OCI-M1 (cell line): Measurements from ENCODE around the gene ZNF738.
"Not testable (repeated sequence)": the region's sequence is repeated elsewhere in the genome, so short reads cannot be mapped to it uniquely, and the experiment has no call there.

Source experiments
- DNase-seq: peaks from one replicate; lab custom pipeline; 2025; lab: John Stamatoyannopoulos, UW

The ZNF738 gene

GRCh38 chr19:21358768-21359451 is at the start of gene ZNF738:
ZNF738 (plus strand) TSS chr19:21359000; CDS start chr19:21359141, 141 bp downstream.
- DNase-seq = peak; percentile 99

DNA sequence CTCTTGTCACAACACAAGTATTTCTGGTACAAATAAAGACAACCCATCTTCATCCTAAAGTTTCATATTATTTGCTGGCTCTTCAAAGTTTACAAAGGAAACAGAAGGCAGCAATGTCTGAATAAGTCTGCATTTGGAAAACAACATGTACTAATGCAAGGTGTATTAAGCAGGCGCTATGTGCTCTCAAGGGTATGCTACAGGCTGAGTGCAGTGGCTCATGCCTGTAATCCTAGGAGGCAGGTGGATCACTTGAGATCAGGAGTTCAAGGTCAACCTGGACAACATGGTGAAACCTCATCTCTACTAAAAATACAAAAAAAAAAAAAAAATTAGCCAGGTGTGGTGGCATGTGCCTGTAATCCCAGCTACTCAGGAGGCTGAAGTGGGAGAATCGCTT is 46.0 kb upstream of the ZNF738 start:
- DNase-seq = not testable (repeated sequence)

DNA sequence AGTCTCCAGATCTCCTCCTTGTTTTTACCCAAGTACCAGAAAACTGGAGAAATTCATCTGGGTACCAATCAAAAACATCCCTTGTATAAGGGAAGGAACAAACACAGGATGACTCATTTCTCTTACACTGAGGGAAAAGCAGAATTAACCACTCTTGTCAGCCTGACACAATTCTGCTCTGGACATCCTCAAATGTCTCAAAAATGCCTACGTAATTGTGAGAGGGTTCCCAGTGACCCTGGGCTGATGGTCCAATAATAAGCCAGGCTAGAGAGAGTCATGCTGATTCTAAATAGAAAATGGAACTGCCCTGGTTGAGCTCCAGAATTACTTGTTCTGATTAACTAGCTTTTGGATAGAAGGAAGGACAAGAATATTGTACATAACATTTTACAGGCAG is 44.1 kb upstream of the ZNF738 start:
- DNase-seq = no peak

GRCh38 chr19:21317821-21318220 is 41.0 kb upstream of the ZNF738 start:
- no peak for DNase-seq

DNA sequence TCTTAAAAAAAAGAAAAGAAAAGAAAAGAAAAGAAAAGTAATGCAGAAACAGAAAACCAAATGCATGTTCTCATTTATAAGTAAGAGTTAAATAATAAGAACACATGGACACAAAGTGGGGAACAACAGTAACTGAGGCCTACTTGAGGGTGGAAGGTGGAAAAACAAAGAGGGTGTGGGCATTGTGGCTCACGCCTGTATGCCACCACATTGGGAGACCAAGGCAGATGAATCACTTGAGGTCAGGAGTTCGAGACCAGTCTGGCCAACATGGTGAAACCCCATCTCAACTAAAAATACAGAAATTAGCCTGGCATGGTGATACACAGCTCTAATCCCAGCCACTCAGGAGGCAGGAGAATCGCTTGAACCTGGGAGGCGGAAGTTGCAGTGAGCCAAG is 37.7 kb upstream of the ZNF738 start:
- no peak for DNase-seq

DNA sequence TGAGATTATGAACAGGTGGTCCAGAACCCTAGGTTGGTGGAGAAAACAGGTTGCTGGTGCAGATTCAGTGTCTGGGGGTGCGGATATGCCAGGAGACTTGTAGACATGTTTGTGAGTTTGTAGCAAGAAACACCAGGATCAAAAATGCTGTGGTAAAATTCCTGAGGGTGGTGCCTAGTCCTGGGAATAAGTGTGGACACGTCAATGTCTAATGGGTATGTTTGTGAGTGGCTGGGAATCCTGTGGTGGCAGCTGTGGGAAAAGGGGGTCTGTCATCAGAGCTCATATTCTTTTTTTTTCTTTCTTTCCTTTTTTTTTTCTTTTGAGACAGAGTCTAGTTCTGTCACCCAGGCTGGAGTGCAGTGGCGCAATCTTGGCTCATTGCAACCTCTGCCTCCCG is 36.8 kb upstream of the ZNF738 start:
- no peak for DNase-seq

DNA sequence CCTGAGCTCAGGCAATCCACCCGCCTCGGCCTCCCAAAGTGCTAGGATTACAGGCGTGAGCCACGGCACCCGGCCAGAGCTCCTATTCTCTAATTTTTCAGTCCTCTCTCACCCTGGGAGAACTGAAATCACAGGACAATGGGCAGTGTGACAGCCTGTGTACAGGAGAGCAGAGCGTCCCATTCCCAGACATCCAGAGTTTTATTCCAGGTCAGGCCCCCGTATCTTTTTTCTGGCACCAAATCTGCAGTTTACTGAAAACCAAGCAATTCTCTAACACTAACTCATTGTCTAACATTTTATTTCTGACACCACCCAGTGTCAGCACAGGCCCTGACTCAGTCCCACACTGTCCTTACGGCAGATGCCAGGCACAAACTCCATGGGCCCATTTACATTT is 36.3 kb upstream of the ZNF738 start:
- DNase-seq = no peak

DNA sequence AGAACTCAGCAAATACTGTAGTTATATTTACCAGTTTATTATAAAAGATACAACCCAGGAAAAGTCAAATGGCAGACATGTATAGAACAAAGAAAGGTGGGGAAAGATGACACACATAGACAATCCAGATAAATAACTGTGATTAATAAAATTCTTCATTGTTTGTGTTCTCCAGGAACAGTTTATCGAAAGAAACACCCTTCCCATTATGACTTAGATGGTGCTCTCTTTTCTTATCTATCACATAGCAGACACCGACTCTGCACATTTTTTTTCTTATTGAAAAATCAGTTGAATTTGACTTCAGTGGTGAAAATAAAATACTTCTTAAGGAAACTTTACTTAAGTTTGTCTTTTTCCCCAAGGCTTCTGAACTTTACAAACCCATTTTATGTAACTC is 35.8 kb upstream of the ZNF738 start:
- peak; percentile 80 for DNase-seq

DNA sequence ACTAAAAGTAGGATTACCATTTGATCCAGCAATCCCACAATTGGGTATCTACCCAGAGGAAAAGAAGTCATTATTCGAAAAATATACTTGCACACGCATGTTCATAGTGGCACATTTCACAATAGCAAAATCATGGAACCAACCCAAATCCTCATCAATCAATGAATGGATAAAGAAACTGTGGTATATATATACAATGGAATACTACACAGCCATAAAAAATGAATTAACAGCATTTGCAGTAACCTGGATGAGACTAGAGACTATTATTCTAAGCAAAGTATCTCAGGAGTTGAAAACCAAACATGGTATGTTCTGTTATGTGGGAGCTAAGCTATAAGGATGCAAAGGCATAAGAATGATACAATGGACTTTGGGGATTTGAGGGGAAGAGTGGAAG is 32.6 kb upstream of the ZNF738 start:
- DNase-seq = no peak

GRCh38 chr19:21328406-21328805 is 30.4 kb upstream of the ZNF738 start:
- peak; percentile 54 for DNase-seq

- peak; percentile 99 for DNase-seq
Measured at GRCh38 chr19:21328885-21329605, 29.8 kb upstream of the ZNF738 start, which contains the start of gene ZNF708. ZNF708 (minus strand) TSS chr19:21329410; CDS start chr19:21329212, 198 bp downstream.

DNA sequence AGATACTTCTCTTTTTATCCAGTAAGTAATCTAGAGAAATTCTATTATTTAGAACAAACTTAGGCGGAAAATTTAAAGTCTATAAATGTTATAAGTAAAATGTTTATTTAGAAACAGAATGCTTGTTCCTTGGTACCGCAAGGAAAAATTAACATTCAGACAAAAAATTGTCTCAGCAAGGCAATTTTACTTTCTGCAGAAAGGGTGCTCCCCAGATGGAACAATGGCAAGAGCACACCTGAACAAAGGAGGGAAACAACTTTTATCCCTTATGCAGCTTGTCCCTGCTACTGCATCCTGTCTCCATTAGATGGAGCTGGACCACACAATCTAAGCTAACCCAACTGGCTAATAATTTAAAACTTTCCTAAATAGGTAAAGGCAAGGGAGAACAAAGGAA is 23.1 kb upstream of the ZNF738 start:
- peak; percentile 30 for DNase-seq

GRCh38 chr19:21344841-21345240 is 14.0 kb upstream of the ZNF738 start:
- not testable (repeated sequence) for DNase-seq

- DNase-seq = no peak
Measured at GRCh38 chr19:21352830-21353229, 6.0 kb upstream of the ZNF738 start.

GRCh38 chr19:21362291-21362690 is 3.5 kb downstream of the ZNF738 start:
- no peak for DNase-seq

- no peak for DNase-seq
Measured at GRCh38 chr19:21383980-21384582, 25.3 kb downstream of the ZNF738 start.

DNA sequence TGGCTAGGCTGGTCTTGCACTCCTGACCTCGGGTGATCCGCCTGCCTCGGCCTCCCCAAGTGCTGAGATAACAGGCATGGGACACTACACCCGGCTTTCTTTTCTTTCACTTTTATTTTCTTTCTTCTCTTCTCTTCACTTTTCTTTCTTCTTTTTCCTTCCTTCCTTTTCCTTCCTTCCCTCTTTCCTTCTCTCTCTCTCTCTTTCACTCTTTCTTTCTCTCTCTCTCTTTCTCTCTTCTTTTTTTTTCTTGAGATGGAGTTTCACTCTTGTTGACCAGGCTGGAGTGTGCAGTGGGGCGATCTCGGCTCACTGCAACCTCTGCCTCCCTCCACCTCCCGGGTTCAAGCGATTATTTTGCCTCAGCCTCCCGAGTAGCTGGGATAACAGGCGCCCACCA is 37.3 kb downstream of the ZNF738 start:
- DNase-seq = no peak

GRCh38 chr19:21396893-21397572 is 38.2 kb downstream of the ZNF738 start, which contains the start of gene ZNF493:
ZNF493 (plus strand) TSS chr19:21397133; CDS start chr19:21397238, 105 bp downstream.
- peak; percentile 99 for DNase-seq

GRCh38 chr19:21398851-21399250 is 40.1 kb downstream of the ZNF738 start:
- DNase-seq = no peak

- DNase-seq = no peak
Measured at GRCh38 chr19:21402303-21402985, 43.6 kb downstream of the ZNF738 start.

GRCh38 chr19:21410166-21410565 is 51.4 kb downstream of the ZNF738 start:
- no peak for DNase-seq

- DNase-seq = no peak
Measured at GRCh38 chr19:21422244-21422643, 63.4 kb downstream of the ZNF738 start.
